ENCODE measurements around the gene SLC16A4. TPM values are rescaled to one million over a fixed set of nuclear protein-coding genes. Genes with fewer than 3 reads are reported as not detected.

The SLC16A4 gene
- total and polyA plus RNA-seq, 2 donors (not counting 1 experiment from before 2014, with no cell fraction given), result 0.39 to 2.6 TPM

DNA sequence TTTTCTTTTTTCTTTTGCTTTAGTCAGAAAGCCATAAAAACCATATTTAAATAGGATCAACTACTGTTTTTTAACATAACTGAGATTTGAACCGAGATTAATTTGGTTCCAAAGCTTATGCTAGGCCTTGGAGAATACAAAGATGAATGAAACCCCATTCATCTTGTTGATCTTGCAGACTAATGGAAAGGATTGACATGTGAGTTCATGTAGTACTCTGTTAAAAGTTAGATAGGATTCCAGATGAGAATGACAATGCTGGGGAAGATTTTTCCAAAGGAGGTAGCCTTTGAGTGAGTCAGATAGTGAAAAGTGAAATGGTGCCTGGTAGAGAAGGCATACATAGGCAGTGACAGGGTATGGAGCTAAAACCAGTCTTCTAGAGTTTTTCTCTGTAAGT lies 29.0 kb downstream of the SLC16A4 start:
- no peak overlapping the region for H3K27ac ChIP-seq (ENCODE audit: low read length in 2 of 2)
- no peaks in the 10 kb centered on the region for H3K27me3 Mint-ChIP-seq
- no peak overlapping the region for H3K4me2 ChIP-seq (replicated peaks; ENCODE audit: low read depth, low read length, poor library complexity, severe bottlenecking)
- H3K4me3 Mint-ChIP-seq, result no peak overlapping the region
- TF ChIP-seq EZH2 (IDR thresholded peaks at IDR 0.05; ENCODE audit: borderline replicate concordance, insufficient read depth, low read depth, low read length, poor library complexity, severe bottlenecking), result no peak
- TF ChIP-seq, protein P1, sequence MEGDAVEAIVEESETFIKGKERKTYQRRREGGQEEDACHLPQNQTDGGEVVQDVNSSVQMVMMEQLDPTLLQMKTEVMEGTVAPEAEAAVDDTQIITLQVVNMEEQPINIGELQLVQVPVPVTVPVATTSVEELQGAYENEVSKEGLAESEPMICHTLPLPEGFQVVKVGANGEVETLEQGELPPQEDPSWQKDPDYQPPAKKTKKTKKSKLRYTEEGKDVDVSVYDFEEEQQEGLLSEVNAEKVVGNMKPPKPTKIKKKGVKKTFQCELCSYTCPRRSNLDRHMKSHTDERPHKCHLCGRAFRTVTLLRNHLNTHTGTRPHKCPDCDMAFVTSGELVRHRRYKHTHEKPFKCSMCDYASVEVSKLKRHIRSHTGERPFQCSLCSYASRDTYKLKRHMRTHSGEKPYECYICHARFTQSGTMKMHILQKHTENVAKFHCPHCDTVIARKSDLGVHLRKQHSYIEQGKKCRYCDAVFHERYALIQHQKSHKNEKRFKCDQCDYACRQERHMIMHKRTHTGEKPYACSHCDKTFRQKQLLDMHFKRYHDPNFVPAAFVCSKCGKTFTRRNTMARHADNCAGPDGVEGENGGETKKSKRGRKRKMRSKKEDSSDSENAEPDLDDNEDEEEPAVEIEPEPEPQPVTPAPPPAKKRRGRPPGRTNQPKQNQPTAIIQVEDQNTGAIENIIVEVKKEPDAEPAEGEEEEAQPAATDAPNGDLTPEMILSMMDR (IDR thresholded peaks at IDR 0.05), result no peak
- POLR2A ChIA-PET, result interaction anchor here (1.3 kb wide), 1 partner anchor 23 kb away, joined by 3 read pairs; no protein-coding TSS in a partner anchor
- no peaks in the 10 kb centered on the region for H3K9me3 ChIP-seq (ENCODE audit: control extremely low read depth in 1 of 3, control insufficient read depth in 2 of 3, insufficient read depth in 1 of 3, low read length in 2 of 3)
- H3K4me3 ChIP-seq (ENCODE audit: control extremely low read depth in 1 of 5, extremely low read depth in 1 of 5, insufficient read depth in 1 of 5, low read depth in 2 of 5, low read length in 4 of 5), result no peak overlapping the region
- no peaks in the 10 kb centered on the region for H3K4me1 ChIP-seq (ENCODE audit: control insufficient read depth in 2 of 2, insufficient read depth in 2 of 2, low read length in 2 of 2)
- H3K27ac Mint-ChIP-seq, result no peak overlapping the region
- intact Hi-C loops (cut with micrococcal nuclease), result no loop called here
- H3K36me3 ChIP-seq (replicated peaks in 1 of 2; ENCODE audit: control extremely low read depth in 1 of 2, control insufficient read depth in 1 of 2, extremely low read depth in 1 of 2, insufficient read depth in 2 of 2, low read length in 1 of 2), result peaks cover 3 to 23% of the 10 kb centered on the region in 2 experiments
- H3K79me2 ChIP-seq (ENCODE audit: control insufficient read depth, insufficient read depth, low read length), result peaks cover 56% of the 10 kb centered on the region
- H3K9me3 Mint-ChIP-seq (ENCODE audit: insufficient read depth), result no peaks in the 10 kb centered on the region
- no peak overlapping the region for H2AFZ ChIP-seq (ENCODE audit: insufficient read depth, low read depth, low read length, poor library complexity, severe bottlenecking)
- no peak for DNase-seq
- ATAC-seq (ENCODE audit: low read depth), result no peak
- H3K4me1 Mint-ChIP-seq, result peaks cover 6% of the 10 kb centered on the region
- no peak overlapping the region for H3K9ac ChIP-seq (ENCODE audit: low read length)
- no peaks in the 10 kb centered on the region for H3K27me3 ChIP-seq (replicated peaks in 1 of 4; ENCODE audit: control extremely low read depth in 1 of 4, control insufficient read depth in 3 of 4, insufficient read depth in 4 of 4, low read length in 3 of 4)
- no CpG with 5 or more reads among the region's 1 CpG for WGBS (ENCODE audit: insufficient coverage)
- peaks cover 8% of the 10 kb centered on the region for H4K20me1 ChIP-seq (ENCODE audit: control insufficient read depth, insufficient read depth, low read length, poor library complexity, severe bottlenecking)
- CTCF ChIA-PET, result interaction anchor here (0.5 to 1.6 kb wide), 4 partner anchors 11 to 1261 kb away, joined by 3 to 5 read pairs (median 4); no protein-coding TSS in a partner anchor

DNA sequence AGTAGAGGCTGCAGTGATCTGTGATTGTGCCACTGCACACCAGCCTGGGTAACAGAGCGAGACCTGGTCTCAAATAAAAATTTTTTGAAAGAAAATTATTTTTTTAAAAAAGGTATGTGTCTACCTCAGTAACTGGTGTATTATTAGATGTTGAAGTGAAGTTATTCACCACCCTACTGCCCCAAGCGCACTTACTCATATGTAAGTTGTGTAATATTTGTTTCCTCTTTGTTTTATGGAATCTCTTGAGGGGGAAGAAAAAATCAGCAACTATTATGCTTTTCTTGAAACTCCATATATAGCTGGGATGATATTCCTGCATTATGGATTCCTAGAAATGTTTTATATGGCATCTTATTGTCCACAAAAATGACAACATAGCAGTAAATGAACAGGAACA lies 30.4 kb downstream of the SLC16A4 start:
- no peak overlapping the region for H2AFZ ChIP-seq (ENCODE audit: insufficient read depth, low read depth, low read length, poor library complexity, severe bottlenecking)
- H3K9me3 ChIP-seq (ENCODE audit: control extremely low read depth in 1 of 3, control insufficient read depth in 2 of 3, insufficient read depth in 1 of 3, low read length in 2 of 3), result no peaks in the 10 kb centered on the region
- no peak overlapping the region for H3K4me3 ChIP-seq (ENCODE audit: control extremely low read depth in 1 of 5, extremely low read depth in 1 of 5, insufficient read depth in 1 of 5, low read depth in 2 of 5, low read length in 4 of 5)
- no peak overlapping the region for H3K27ac ChIP-seq (ENCODE audit: low read length in 2 of 2)
- H3K4me1 ChIP-seq (ENCODE audit: control insufficient read depth in 2 of 2, insufficient read depth in 2 of 2, low read length in 2 of 2), result no peaks in the 10 kb centered on the region
- H3K9ac ChIP-seq (ENCODE audit: low read length), result no peak overlapping the region
- CTCF ChIA-PET, result interaction anchor here (0.9 to 2.4 kb wide), 4 partner anchors 16 to 53 kb away, joined by 3 to 8 read pairs (median 4); no protein-coding TSS in a partner anchor
- H4K20me1 ChIP-seq (ENCODE audit: control insufficient read depth, insufficient read depth, low read length, poor library complexity, severe bottlenecking), result peaks cover 8% of the 10 kb centered on the region
- POLR2A ChIA-PET, result interaction anchor here (0.6 kb wide), 1 partner anchor 12 kb away, joined by 4 read pairs; no protein-coding TSS in a partner anchor
- no peak overlapping the region for H3K4me2 ChIP-seq (replicated peaks; ENCODE audit: low read depth, low read length, poor library complexity, severe bottlenecking)
- H3K9me3 Mint-ChIP-seq (ENCODE audit: insufficient read depth), result no peaks in the 10 kb centered on the region
- TF ChIP-seq EZH2 (IDR thresholded peaks at IDR 0.05; ENCODE audit: borderline replicate concordance, insufficient read depth, low read depth, low read length, poor library complexity, severe bottlenecking), result no peak
- TF ChIP-seq, protein P1 (IDR thresholded peaks at IDR 0.05), result no peak
- no peak for DNase-seq
- ATAC-seq (ENCODE audit: low read depth), result no peak
- H3K36me3 ChIP-seq (replicated peaks in 1 of 2; ENCODE audit: control extremely low read depth in 1 of 2, control insufficient read depth in 1 of 2, extremely low read depth in 1 of 2, insufficient read depth in 2 of 2, low read length in 1 of 2), result peaks cover 3 to 22% of the 10 kb centered on the region in 2 experiments
- no peaks in the 10 kb centered on the region for H3K27me3 Mint-ChIP-seq
- H3K27ac Mint-ChIP-seq, result no peak overlapping the region
- H3K27me3 ChIP-seq (replicated peaks in 1 of 4; ENCODE audit: control extremely low read depth in 1 of 4, control insufficient read depth in 3 of 4, insufficient read depth in 4 of 4, low read length in 3 of 4), result no peaks in the 10 kb centered on the region
- peaks cover 63% of the 10 kb centered on the region for H3K79me2 ChIP-seq (ENCODE audit: control insufficient read depth, insufficient read depth, low read length)
- intact Hi-C loops (cut with micrococcal nuclease), result no loop called here
- H3K4me3 Mint-ChIP-seq, result no peak overlapping the region
- WGBS (ENCODE audit: insufficient coverage), result no CpG with 5 or more reads among the region's 2 CpGs
- peaks cover 14% of the 10 kb centered on the region for H3K4me1 Mint-ChIP-seq
